ENCODE results near the gene SMIM23.

DNA sequence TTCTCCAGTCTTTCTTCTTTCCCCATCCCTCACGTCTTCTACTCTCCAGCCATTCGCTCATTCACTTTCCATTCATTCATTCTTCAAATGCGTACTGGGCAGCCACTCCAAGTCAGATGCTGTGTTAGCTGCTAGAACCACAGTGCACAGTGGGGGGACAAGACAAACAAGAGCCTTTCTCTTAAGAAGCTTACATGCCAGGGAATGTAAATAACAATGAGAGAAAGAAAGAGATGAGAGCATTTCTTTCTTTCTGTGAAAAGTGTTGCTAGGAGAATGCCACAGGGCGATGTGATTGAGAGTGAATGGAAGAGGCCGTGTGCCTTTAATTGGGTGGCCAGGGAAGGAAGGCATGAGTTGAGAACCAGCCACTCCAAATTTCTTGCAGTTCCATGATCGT, 46.3 kb upstream of the SMIM23 start:
- TF ChIP-seq, protein P1, sequence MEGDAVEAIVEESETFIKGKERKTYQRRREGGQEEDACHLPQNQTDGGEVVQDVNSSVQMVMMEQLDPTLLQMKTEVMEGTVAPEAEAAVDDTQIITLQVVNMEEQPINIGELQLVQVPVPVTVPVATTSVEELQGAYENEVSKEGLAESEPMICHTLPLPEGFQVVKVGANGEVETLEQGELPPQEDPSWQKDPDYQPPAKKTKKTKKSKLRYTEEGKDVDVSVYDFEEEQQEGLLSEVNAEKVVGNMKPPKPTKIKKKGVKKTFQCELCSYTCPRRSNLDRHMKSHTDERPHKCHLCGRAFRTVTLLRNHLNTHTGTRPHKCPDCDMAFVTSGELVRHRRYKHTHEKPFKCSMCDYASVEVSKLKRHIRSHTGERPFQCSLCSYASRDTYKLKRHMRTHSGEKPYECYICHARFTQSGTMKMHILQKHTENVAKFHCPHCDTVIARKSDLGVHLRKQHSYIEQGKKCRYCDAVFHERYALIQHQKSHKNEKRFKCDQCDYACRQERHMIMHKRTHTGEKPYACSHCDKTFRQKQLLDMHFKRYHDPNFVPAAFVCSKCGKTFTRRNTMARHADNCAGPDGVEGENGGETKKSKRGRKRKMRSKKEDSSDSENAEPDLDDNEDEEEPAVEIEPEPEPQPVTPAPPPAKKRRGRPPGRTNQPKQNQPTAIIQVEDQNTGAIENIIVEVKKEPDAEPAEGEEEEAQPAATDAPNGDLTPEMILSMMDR (IDR thresholded peaks at IDR 0.05) = no peak
- TF ChIP-seq EP300 (IDR thresholded peaks at IDR 0.05; ENCODE audit: borderline replicate concordance in 1 of 2, low read depth in 1 of 2, low read length in 1 of 2) = no peak
